Measurements from ENCODE around the gene CLCN4. TPM values are rescaled to one million over a fixed set of nuclear protein-coding genes. Genes with fewer than 3 reads are reported as not detected.

Gene CLCN4
- total and polyA plus RNA-seq, 10 donors, result 0.63 to 10.9 (median 5.0) TPM

DNA sequence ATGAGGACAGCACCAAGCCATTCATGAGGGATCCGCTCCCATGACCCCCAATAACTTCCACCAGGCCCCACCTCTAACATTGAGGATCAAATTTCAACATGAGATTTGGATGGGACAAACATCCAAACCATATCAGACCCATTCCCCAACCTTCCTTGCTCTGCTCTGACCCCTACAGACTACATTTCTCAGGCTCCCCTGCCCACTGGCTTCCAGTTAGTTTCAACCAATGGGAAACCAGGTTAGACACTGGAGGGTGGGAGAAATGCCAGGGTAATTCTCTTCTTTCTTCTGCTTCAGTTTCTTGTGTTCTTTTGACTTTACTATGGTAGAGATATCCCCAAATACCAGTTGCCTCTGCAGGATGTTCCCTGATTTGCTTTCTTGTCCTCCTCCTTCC is 125.7 kb downstream of the CLCN4 start:
- Histone ChIP-seq H3K27me3 (replicated peaks in 1 of 7) (no peaks in the 10 kb centered on the region), H3K4me1 (no peaks in the 10 kb centered on the region), H3K36me3 (no peaks in the 10 kb centered on the region), H3K27ac (no peak overlapping the region), H3K9me3 (no peaks in the 10 kb centered on the region), H3K4me3 (no peak overlapping the region)
- DNase-seq, result no peak
- intact Hi-C loops (cut with DNase I; ENCODE audit: low total_unique reads), result no loop called here
- TF ChIP-seq POLR2AphosphoS5 (IDR thresholded peaks at IDR 0.05) (no peak), POLR2A (IDR thresholded peaks at IDR 0.05) (no peak)
- TF ChIP-seq, protein P1, sequence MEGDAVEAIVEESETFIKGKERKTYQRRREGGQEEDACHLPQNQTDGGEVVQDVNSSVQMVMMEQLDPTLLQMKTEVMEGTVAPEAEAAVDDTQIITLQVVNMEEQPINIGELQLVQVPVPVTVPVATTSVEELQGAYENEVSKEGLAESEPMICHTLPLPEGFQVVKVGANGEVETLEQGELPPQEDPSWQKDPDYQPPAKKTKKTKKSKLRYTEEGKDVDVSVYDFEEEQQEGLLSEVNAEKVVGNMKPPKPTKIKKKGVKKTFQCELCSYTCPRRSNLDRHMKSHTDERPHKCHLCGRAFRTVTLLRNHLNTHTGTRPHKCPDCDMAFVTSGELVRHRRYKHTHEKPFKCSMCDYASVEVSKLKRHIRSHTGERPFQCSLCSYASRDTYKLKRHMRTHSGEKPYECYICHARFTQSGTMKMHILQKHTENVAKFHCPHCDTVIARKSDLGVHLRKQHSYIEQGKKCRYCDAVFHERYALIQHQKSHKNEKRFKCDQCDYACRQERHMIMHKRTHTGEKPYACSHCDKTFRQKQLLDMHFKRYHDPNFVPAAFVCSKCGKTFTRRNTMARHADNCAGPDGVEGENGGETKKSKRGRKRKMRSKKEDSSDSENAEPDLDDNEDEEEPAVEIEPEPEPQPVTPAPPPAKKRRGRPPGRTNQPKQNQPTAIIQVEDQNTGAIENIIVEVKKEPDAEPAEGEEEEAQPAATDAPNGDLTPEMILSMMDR (IDR thresholded peaks at IDR 0.05 in 8 of 11, conservative IDR thresholded peaks at IDR 0.05 in 3 of 11), result no peak
- WGBS, 5 donors, result 63 to 96% (median 88%) methylated on average over 1 of the region's 1 CpG; no CpG with 5 or more reads in 2 of the 5 donors

DNA sequence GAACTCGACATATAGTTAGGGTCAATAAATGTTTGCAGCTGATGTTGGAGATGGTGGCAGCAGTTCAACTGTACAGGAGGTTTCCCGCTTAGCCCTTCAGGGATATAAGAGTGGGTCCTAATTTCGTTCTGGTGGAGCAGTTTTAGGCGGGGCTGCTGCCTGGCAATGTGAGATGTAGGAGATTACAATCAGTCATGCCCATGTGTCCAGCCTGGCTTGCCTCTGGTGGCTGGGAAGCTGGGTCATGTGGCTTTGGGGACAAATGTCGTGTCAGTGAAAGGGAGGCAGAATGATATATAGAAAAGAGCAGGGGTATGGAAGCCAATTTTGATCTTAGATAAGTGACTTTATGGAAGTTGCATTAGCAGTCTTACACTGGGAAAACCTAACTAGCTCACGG is 129.4 kb downstream of the CLCN4 start:
- Histone ChIP-seq H3K27me3 (replicated peaks in 1 of 7) (no peaks in the 10 kb centered on the region), H3K36me3 (no peaks in the 10 kb centered on the region), H3K4me1 (no peaks in the 10 kb centered on the region), H3K4me3 (no peak overlapping the region), H3K9me3 (peaks cover 0 to 5% (median 0%) of the 10 kb centered on the region in 8 donors), H3K27ac (no peak overlapping the region)
- DNase-seq, result no peak
- intact Hi-C loops (cut with DNase I; ENCODE audit: low total_unique reads), result no loop called here
- TF ChIP-seq, protein P1 (IDR thresholded peaks at IDR 0.05 in 8 of 11, conservative IDR thresholded peaks at IDR 0.05 in 3 of 11), result no peak
- TF ChIP-seq POLR2AphosphoS5 (IDR thresholded peaks at IDR 0.05), result no peak
- no peak for TF ChIP-seq POLR2A (IDR thresholded peaks at IDR 0.05)
- WGBS, 5 donors, result 53 to 78% (median 76%) methylated on average over 6 of the region's 6 CpGs

Other genes starting within 250 kb of the CLCN4 start
- not detected for gene CLDN34, start 189.6 kb upstream of the CLCN4 start, total RNA-seq
- gene CLDN34, start 189.6 kb upstream of the CLCN4 start, polyA plus RNA-seq, result not detected